Brain microvascular endothelial cell (primary cell): ENCODE data around the gene C3.
"Not testable (repeated sequence)": the region's sequence is repeated elsewhere in the genome, so short reads cannot be mapped to it uniquely, and the experiment has no call there.

Experiments used
- DNase-seq: peaks from one replicate; pipeline ENCODE4 v3.0.0-alpha.2; 2020
- H3K27ac ChIP-seq: fragments of 250-450 bp; sonication (Bioruptor Pico); 2 replicates; pipeline ENCODE4 v1.5.1; 2020; ENCODE audit warnings: mild to moderate bottlenecking, moderate library complexity
- H3K27me3 ChIP-seq: fragments of 250-450 bp; sonication (Bioruptor Pico); replicated peaks from 2 replicates; pipeline ENCODE4 v1.5.1; 2020; ENCODE audit warnings: mild to moderate bottlenecking
- H3K36me3 ChIP-seq: fragments of 250-450 bp; sonication (Bioruptor Pico); replicated peaks from 2 replicates; pipeline ENCODE4 v1.5.1; 2020; ENCODE audit warnings: mild to moderate bottlenecking
- H3K4me3 ChIP-seq: 2 replicates; pipeline ENCODE4 v1.5.1; 2011; ENCODE audit warnings: low read depth, mild to moderate bottlenecking, control low read depth, low read length, moderate library complexity
- in situ Hi-C: cut with HindIII; loops from 2 replicates; pipeline ENCODE4 v1.10.0; 2017; ENCODE audit warnings: low sequenced_read_pairs, low pct_ligation_motif_present
- TF ChIP-seq, protein P1 (sequence below): IDR thresholded peaks from 2 replicates; pipeline ENCODE4 v1.5.1; 2011; ENCODE audit warnings: low read depth, mild to moderate bottlenecking, moderate library complexity, low read length, control low read depth, inconsistent platforms; ENCODE audit errors: missing control alignments

The C3 gene

GRCh38 chr19:6710273-6711077 lies 10.0 kb downstream of the C3 start:
- DNase-seq = no peak
- Histone ChIP-seq H3K36me3 (no peaks in the 10 kb centered on the region), H3K27ac (no peak overlapping the region), H3K4me3 (no peak overlapping the region), H3K27me3 (peaks cover 9% of the 10 kb centered on the region)
- in situ Hi-C loops = no loop called here
- TF ChIP-seq, protein P1, sequence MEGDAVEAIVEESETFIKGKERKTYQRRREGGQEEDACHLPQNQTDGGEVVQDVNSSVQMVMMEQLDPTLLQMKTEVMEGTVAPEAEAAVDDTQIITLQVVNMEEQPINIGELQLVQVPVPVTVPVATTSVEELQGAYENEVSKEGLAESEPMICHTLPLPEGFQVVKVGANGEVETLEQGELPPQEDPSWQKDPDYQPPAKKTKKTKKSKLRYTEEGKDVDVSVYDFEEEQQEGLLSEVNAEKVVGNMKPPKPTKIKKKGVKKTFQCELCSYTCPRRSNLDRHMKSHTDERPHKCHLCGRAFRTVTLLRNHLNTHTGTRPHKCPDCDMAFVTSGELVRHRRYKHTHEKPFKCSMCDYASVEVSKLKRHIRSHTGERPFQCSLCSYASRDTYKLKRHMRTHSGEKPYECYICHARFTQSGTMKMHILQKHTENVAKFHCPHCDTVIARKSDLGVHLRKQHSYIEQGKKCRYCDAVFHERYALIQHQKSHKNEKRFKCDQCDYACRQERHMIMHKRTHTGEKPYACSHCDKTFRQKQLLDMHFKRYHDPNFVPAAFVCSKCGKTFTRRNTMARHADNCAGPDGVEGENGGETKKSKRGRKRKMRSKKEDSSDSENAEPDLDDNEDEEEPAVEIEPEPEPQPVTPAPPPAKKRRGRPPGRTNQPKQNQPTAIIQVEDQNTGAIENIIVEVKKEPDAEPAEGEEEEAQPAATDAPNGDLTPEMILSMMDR = no peak

DNA sequence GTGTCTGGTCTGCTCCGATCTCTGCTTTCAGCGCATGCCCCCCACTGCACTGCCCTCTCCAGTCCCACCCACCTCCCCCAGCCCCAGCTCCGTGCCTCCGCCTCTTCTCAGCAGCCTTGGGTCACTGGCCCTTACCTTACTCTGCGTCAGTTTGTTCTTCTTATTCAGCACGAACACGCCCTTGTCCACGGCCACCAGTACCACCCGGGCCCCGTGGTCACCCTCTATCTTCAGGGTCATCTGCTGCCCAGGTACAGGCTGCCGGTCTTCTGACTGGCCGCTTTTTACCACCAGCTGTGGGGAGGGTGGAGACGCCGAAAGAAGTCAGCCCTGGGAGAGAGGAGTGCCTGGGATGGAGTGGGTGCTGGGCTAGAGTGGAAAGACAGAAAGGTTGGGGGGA lies 10.9 kb downstream of the C3 start:
- peaks cover 9% of the 10 kb centered on the region for H3K27me3 ChIP-seq
- in situ Hi-C loops = no loop called here
- TF ChIP-seq, protein P1 = no peak
- no peaks in the 10 kb centered on the region for H3K36me3 ChIP-seq
- H3K4me3 ChIP-seq = no peak overlapping the region
- H3K27ac ChIP-seq = no peak overlapping the region
- DNase-seq = no peak

DNA sequence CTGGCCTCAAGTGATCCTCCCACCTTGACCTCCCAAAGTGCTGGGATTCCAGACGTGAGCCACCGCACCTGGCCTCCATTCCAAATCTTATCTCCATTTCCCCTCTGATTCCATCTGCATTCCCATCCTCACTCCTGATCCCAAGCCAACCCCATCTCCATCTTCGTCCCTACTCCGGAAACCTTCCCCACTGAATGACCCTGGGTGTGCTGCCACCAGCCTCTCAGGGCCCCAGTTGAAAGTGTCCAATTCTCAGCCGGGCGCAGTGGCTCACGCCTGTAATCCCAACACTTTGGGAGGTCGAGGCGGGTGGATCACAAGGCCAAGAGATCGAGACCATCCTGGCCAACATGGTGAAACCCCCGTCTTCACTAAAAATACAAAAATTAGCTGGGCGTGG lies 11.5 kb downstream of the C3 start:
- H3K27me3 ChIP-seq, in situ Hi-C loops, DNase-seq, H3K4me3 ChIP-seq, H3K36me3 ChIP-seq, H3K27ac ChIP-seq: not testable (repeated sequence)

DNA sequence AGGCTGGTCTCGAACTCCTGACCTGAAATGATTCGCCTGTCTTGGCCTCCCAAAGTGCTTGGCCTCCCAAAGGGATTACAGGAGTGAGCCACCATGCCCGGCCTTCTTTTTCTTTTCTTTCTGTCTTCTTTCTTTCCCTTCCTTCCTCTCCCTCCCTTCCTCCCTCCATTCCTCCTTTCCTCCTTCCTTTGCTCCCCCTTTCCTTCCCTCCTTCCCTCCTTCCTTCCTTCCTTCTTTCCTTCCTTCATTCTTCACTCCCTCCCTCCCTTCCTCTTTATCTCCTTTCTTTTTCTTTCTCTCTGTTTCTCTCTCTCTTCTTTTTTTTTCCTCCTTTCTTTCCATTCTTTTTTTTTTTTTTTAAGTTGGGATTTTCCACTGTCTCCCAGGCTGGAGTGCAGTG lies 12.1 kb downstream of the C3 start:
- TF ChIP-seq, protein P1 = no peak
- Histone ChIP-seq H3K27ac (no peak overlapping the region), H3K36me3 (no peaks in the 10 kb centered on the region), H3K4me3 (no peak overlapping the region), H3K27me3 (peaks cover 9% of the 10 kb centered on the region)
- in situ Hi-C loops = no loop called here
- no peak for DNase-seq

DNA sequence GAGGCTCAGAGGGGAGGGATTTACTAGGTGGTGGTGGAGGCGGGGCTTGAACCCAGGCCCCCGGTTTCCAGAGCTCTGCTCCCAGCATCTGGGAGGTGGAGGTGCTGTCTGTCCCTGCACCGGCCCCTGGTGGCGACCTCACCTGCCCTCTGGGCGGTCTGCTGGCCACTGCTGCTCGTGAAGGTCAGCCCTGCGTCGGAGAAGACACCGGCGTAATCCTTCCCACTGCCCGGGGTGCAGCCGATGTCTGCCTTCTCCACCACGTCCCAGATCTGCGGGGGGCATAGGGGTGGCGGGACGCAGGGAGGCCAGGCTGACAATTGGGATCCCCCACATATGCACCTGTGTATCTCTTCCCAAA lies 12.8 kb downstream of the C3 start:
- TF ChIP-seq, protein P1 = no peak
- in situ Hi-C loops = no loop called here
- H3K27me3 ChIP-seq = peaks cover 9% of the 10 kb centered on the region
- no peak for DNase-seq
- no peak overlapping the region for H3K27ac ChIP-seq
- no peak overlapping the region for H3K4me3 ChIP-seq
- no peaks in the 10 kb centered on the region for H3K36me3 ChIP-seq

GRCh38 chr19:6707011-6707657 lies 13.3 kb downstream of the C3 start:
- in situ Hi-C loops = no loop called here
- no peak for DNase-seq
- H3K36me3 ChIP-seq = no peaks in the 10 kb centered on the region
- H3K27ac ChIP-seq = no peak overlapping the region
- TF ChIP-seq, protein P1 = no peak
- peaks cover 9% of the 10 kb centered on the region for H3K27me3 ChIP-seq
- H3K4me3 ChIP-seq = no peak overlapping the region
